Right cardiac atrium (tissue), 5 donors: ENCODE results near the gene UACA. TPM values are rescaled to one million over a fixed set of nuclear protein-coding genes. Genes with fewer than 3 reads are reported as not detected.

Source experiments
- ATAC-seq, 2 donors: fragments of 200-7000 bp; cut with Tn5 transposase; one replicate each; pipeline versions ENCODE4 v1.8.0 to v1.9.1; 2020; ENCODE audit warnings: moderate library complexity in 2 of 2, mild to moderate bottlenecking in 1 of 2
- DNase-seq, 3 donors: peaks; one replicate each; pipeline ENCODE4 v3.0.0-alpha.2; 2020
- H3K27ac ChIP-seq: one replicate; pipeline ENCODE4 v1.5.1; 2013; ENCODE audit warnings: mild to moderate bottlenecking, low read length, control low read depth, moderate library complexity
- H3K27me3 ChIP-seq: one replicate; pipeline ENCODE4 v1.6.1; 2013; ENCODE audit not compliant: control insufficient read depth, insufficient read depth
- H3K4me1 ChIP-seq: one replicate; pipeline ENCODE4 v1.6.1; 2013; ENCODE audit warnings: low read length; ENCODE audit not compliant: control insufficient read depth, insufficient read depth
- H3K4me3 ChIP-seq: one replicate; pipeline ENCODE4 v1.5.1; 2013; ENCODE audit warnings: low read length, control low read depth
- H3K9me3 ChIP-seq: one replicate; pipeline ENCODE4 v1.6.1; 2013; ENCODE audit warnings: low read length; ENCODE audit not compliant: control insufficient read depth
- WGBS: extraction: QIAGEN DNeasy Blood & Tissue Kit; methylation state at CpG from one replicate; pipeline ENCODE4 v1.1.7; 2013; 5-methylcytosine and 5-hydroxymethylcytosine counted together
- intact Hi-C, 4 donors: fragments of 100-400 bp; cut with DNase I; formaldehyde crosslinking; loops; one replicate each; pipeline versions ENCODE4 v1.11.0 to v1.14.0; 2022 to 2023
- polyA plus RNA-seq: library from polyadenylated mRNA; stranded (reverse); fragments of 200-250 nt; gene quantifications from one replicate; pipeline ENCODE4 v1.2.3, GENCODE V29; 2013
- total RNA-seq, 4 donors: library from RNA; stranded (reverse); fragmentation: NEBNext Ultra II Directional; extraction: Animal tissue kit (Norgen Biotek cat#: 25700); gene quantifications; one replicate each; pipeline ENCODE4 v1.2.1, GENCODE V29; 2021
- donor health status: healthy with polysubstance abuse.
- donor health status: DM: no; HTN: yes; CAD: no.
- donor health status: DM: no; HTN: no; CAD: no.
- donor health status: DM: no; HTN: yes; CAD: no; lungs with severe emphysema.
- donor health status: DM: yes; HTN: yes; CAD: no.

The UACA gene
- total and polyA plus RNA-seq, 5 donors: 28.9 to 61.6 (median 45.6) TPM

DNA sequence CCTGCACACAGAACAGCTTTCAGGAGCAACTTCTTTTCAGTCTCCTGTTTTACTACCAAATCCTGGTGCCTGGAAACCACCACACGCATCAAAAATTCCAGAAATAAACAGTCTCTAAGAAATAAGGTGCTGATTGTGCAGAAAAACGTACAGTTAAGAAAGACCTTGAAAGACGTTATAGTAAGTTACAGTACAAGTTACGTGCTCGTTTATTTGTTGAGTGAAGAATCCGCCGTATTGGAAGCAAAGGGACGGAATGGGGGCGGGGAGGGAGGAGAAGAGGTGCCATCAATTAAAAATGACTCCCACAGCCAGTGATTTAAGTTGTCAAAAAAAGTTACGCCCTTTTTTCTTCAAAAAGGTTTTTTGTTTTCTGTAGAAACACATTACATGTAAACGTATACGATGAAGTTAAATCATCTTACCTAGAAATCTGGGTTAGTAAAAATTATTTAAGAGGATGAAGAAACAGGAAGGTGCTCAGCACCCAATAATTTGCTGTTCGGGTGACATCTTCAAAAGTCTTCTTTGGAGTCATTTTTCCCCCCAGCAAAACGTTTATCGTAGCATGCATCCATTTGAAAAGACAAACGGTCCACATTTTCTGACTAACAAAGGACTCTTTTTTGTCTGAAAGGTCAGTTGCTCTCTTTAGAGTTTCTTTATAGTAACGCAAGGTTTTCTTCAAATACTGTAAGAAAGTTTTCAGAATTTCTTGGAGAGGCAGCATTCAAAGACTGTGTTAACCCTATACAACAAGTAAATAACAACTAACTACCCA, 782 bp upstream of the UACA start:
- intact Hi-C loops: loop anchor here in 3 of 4 donors (10.0 kb wide), 4 partner anchors 59 to 79 kb away; no protein-coding TSS in a partner anchor
- Histone ChIP-seq H3K9me3 (no peaks in the 10 kb centered on the region), H3K27ac (peak overlapping the region; percentile 92), H3K27me3 (no peaks in the 10 kb centered on the region), H3K4me3 (peak overlapping the region; percentile 80), H3K4me1 (no peaks in the 10 kb centered on the region)
- ATAC-seq (no peak), DNase-seq (no peak)
- WGBS: 9% methylated on average over 17 of the region's 17 CpGs

DNA sequence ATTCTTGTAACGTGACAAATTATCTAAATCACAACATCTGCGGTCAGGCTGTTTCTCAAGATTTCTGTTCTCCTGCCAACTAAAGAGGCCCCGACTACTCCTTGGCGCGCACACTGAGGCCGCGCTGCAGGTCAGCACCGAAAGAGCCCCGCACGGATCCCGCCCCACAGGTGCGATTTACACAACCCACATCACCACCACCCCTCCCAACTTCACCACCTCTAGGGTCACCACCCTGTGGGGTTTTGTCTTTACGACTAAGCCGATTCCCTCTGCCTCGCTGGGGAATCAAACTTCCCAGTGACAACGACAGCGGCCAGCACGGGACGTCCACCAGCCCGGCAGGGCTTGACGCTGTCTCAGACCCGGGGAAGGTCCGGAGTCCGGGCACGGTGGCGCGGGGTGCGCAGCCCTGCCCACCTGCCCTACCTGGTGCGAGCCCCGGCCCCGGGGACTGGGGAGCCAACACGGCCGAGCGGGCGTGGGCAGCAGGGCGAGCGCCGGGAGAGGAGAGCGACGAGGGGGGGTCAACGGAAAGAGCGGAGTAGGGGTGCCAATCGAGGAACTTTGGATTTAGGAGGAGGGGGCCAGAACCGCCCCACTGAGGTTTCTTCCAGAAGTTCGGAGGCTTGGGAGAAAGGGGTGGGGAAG, 764 bp downstream of the UACA start:
- Histone ChIP-seq H3K27ac (peak overlapping the region; percentile 92), H3K4me1 (peaks cover 4% of the 10 kb centered on the region), H3K4me3 (peak overlapping the region; percentile 80), H3K9me3 (no peaks in the 10 kb centered on the region), H3K27me3 (no peaks in the 10 kb centered on the region)
- DNase-seq (peak; percentile 38 to 75 (median 73)), ATAC-seq (peak; percentile 50)
- WGBS: 1% methylated on average over 45 of the region's 45 CpGs
- intact Hi-C loops: loop anchor here in 3 of 4 donors (10.0 kb wide), 4 partner anchors 58 to 78 kb away; no protein-coding TSS in a partner anchor

DNA sequence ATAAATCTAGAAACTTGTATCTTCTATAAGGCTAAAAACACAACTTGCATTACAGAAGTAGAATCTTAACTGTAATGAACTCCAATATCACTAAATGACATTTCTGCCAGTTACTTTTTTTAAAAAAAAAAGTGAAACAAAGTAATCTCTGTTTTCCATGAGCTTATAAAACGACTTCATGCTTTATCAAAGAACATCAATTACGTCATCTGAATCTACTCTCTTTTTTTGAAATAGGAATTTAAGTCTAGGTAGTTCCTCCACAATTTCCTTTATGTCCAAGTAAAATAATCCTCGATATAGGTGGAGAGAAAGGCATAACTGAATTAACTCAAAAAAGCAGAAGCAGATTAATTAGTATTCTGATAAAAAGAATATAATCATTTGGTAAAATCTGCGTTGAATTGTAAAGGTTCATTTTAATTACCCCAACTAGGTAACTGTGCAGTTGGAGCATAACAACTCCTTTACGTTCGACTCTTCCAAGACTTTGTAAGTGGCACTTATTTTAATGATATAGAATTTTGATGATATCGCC, 1.4 kb downstream of the UACA start:
- ATAC-seq (no peak), DNase-seq (no peak)
- 9% methylated on average over 7 of the region's 7 CpGs for WGBS
- no peak overlapping the region for H3K27ac ChIP-seq
- peaks cover 4% of the 10 kb centered on the region for H3K4me1 ChIP-seq
- H3K27me3 ChIP-seq: no peaks in the 10 kb centered on the region
- H3K9me3 ChIP-seq: no peaks in the 10 kb centered on the region
- intact Hi-C loops: loop anchor here in 3 of 4 donors (10.0 kb wide), 4 partner anchors 57 to 77 kb away; no protein-coding TSS in a partner anchor
- peak overlapping the region; percentile 80 for H3K4me3 ChIP-seq

DNA sequence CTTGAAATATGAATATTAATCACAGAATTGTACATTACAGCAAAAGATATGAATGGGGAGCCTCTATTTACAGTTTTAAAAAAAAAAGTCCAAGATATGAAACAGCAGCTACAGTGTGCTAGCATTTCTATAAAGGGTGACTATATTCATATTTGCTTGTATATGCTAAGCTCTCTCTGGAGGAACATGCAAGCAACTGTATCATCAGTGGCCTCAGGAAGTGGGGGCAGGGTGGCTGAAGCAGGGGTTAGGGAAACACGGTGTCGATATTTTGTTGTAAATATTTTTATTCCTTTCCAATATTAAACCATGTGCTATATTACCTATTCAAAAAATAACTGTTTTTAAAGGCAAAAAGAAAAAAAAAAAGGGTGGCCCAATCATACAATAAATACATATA, 2.3 kb downstream of the UACA start:
- peak overlapping the region; percentile 4 for H3K4me3 ChIP-seq
- WGBS: 21% methylated on average over 2 of the region's 2 CpGs
- H3K27me3 ChIP-seq: no peaks in the 10 kb centered on the region
- H3K9me3 ChIP-seq: no peaks in the 10 kb centered on the region
- H3K27ac ChIP-seq: no peak overlapping the region
- ATAC-seq: no peak
- DNase-seq: no peak
- intact Hi-C loops: loop anchor here in 3 of 4 donors (10.0 kb wide), 4 partner anchors 56 to 76 kb away; no protein-coding TSS in a partner anchor
- H3K4me1 ChIP-seq: peaks cover 4% of the 10 kb centered on the region

DNA sequence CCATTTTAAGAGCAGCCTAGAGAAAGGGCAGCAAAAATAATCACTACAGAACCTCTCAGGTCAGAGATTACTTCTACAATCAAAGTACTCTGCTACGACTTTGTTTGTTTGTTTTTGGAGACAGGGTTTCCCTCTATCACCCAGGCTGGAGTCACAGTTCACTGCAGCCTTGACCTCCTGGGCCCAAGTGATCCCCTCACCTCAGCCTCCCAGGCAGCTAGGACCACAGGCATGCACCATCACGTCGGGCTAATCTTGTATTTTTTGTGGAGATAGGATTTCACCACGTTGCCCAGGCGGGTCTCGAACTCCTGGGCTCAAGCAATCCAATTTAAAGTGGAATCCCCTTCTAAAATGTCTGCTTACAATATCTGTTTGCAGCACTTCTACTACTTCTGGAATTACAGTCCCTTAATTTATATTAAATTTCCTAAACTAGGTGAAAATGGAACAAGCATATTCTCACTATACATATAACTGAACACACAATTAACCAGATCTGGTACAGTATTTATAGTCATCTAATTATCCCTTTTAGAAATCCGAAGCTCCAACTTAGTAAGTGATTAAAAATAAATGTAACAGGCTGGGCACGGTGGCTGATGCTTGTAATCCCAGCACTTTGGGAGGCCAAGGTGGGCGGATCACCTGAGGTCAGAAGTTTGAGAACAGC, 4.4 kb downstream of the UACA start:
- 51% methylated on average over 9 of the region's 9 CpGs for WGBS
- DNase-seq: peak in 1 of 3 donors; percentile 33
- H3K9me3 ChIP-seq: no peaks in the 10 kb centered on the region
- no peak for ATAC-seq
- no peaks in the 10 kb centered on the region for H3K27me3 ChIP-seq
- H3K4me3 ChIP-seq: no peak overlapping the region
- peak overlapping the region; percentile 44 for H3K27ac ChIP-seq
- peaks cover 4% of the 10 kb centered on the region for H3K4me1 ChIP-seq
- intact Hi-C loops: no loop called here

DNA sequence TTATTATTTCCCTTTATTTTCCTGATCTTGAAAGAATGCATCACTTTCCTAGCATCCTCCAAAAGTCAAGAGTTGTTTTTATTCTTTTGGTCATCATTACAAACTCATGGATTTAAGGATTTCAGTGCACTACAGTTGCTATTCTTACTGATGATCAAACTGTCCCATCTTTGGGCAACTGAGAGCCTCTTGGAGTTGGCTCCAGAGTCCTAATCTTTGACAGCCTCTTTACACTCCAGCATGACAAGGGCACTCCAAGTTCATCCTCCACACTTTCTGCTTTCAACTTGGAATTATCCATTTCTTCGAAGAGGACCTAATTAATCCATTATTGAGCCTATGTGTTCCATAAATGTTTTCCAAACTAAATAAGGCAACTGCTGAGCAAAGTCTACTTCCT, 5.7 kb downstream of the UACA start:
- Histone ChIP-seq H3K9me3 (no peaks in the 10 kb centered on the region), H3K4me3 (no peak overlapping the region), H3K4me1 (peaks cover 4% of the 10 kb centered on the region), H3K27ac (no peak overlapping the region), H3K27me3 (no peaks in the 10 kb centered on the region)
- WGBS: 44% methylated on average over 1 of the region's 1 CpG
- no peak for ATAC-seq
- intact Hi-C loops: no loop called here
- no peak for DNase-seq

DNA sequence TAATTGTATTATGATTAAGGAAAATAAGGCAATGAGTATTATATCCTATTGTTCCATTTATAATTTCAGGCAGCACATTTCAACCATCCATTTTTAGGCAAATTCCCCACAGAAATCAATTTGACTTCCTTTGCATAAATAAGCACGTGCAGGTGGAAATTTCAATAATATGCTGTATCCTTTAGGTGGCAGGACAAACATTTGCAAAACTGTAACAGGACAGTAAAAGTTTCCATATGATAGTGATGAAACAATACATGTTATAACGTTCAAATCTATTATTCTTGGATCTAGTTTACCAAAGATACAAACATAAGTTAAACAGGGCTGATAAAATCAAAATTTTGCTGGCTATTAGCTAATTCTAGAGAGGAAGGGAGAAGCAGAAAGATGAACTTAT, 8.5 kb downstream of the UACA start:
- Histone ChIP-seq H3K27ac (no peak overlapping the region), H3K4me3 (no peak overlapping the region), H3K9me3 (no peaks in the 10 kb centered on the region), H3K4me1 (peaks cover 15% of the 10 kb centered on the region), H3K27me3 (no peaks in the 10 kb centered on the region)
- 41% methylated on average over 2 of the region's 2 CpGs for WGBS
- intact Hi-C loops: no loop called here
- ATAC-seq: no peak
- no peak for DNase-seq

DNA sequence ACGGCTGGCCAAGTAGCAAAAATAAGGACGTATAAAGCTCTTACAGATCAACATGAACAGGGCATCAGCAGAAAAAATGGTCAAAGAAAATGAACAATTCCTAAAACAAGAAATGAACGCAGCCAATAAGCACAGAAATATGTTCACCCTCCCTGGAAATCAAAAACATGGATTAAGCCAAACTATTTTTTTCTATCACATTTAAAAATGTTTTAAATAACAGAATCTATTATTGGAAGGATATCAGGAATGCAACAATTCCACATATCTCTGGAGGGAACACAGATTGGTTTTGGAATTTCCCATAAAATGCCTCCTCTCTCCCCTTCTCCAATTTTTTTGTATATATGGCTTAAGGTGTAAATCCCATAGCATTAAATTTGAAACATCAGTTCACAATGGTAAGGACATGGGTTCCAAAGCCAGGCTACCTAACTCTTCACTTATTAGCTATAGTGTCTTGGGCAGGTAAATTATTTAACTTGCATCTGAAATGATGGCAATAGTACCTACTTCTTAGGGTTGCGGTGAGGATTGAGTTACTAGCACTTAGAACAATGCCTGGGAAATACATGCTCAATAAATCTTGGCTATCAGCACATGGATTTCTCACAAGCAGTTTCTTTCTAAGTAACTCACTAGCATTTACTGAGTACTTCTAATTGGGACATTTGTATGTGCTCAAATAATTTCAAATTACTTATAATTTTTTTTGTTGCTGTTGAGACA, 10.1 kb downstream of the UACA start:
- intact Hi-C loops: no loop called here
- no peak for ATAC-seq
- no peaks in the 10 kb centered on the region for H3K9me3 ChIP-seq
- WGBS: 55% methylated on average over 4 of the region's 4 CpGs
- no peaks in the 10 kb centered on the region for H3K27me3 ChIP-seq
- H3K27ac ChIP-seq: no peak overlapping the region
- DNase-seq: no peak
- no peak overlapping the region for H3K4me3 ChIP-seq
- H3K4me1 ChIP-seq: peaks cover 17% of the 10 kb centered on the region

DNA sequence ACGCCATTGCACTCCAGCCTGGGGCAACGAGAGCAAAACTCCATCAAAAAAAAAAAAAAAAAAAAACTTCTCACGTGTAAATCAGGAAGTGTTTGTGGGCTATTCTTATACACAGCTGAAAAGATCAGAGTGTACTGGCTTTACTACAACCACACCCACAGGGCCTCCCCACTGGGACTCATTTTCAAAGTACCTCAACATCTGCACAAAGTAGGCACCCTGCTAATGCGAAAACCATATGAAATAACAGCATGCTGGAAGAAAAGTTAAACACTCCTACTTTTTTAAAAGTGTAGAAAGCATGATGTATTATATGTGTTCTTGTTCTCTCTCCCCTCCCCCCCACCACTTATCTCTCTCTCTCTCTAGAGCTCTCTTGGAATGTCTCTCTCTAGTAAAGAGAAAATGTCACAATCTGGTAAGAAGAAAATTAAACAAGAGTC, 11.1 kb downstream of the UACA start:
- intact Hi-C loops: no loop called here
- WGBS: 32% methylated on average over 4 of the region's 4 CpGs
- H3K4me1 ChIP-seq: peaks cover 17% of the 10 kb centered on the region
- no peak overlapping the region for H3K4me3 ChIP-seq
- peak overlapping the region; percentile 78 for H3K27ac ChIP-seq
- DNase-seq (peak; percentile 44 to 88 (median 44)), ATAC-seq (peak; percentile 83 to 91)
- no peaks in the 10 kb centered on the region for H3K9me3 ChIP-seq
- no peaks in the 10 kb centered on the region for H3K27me3 ChIP-seq

DNA sequence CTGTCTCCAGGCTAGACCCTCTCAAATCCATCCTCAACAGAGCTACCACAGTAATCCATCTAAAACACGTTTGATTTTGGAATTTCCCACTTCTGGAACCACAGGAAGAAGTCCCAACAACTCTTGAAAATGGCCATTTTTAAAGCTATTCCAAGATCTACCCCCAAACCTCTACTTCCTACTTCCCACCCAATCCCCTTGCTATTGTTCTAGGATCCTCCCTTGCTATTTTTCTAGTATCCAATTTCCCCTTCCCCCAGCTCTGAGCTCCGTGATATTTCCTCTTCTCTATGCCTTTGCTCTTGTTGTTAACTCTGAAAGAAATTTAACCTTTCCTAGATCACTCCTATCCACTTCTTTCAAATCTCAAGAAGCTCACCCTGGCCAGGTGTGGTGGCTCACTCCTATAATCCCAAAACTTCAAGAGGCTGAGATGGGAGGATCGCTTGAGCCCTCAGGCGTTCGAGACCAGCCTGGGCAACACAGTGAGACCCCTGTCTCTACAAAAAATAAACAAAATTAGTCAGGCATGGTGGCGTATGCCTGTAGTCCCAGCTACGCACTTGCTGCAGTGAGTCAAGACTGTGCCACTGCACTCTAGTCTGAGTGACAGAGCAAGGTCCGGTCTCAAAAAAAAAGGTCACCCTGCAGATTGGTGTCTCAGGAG, 13.0 kb downstream of the UACA start:
- Histone ChIP-seq H3K27me3 (no peaks in the 10 kb centered on the region), H3K27ac (peak overlapping the region; percentile 52), H3K4me3 (no peak overlapping the region), H3K9me3 (no peaks in the 10 kb centered on the region), H3K4me1 (peaks cover 18% of the 10 kb centered on the region)
- 87% methylated on average over 8 of the region's 8 CpGs for WGBS
- no peak for DNase-seq
- intact Hi-C loops: no loop called here
- ATAC-seq: no peak
